NCI-H82 (cell line): ENCODE data around the gene RPL15.
"Not testable (repeated sequence)": the region's sequence is repeated elsewhere in the genome, so short reads cannot be mapped to it uniquely, and the experiment has no call there.

ENCODE experiments used
- DNase-seq: peaks from one replicate; lab custom pipeline; 2025; lab: John Stamatoyannopoulos, UW

The RPL15 gene

GRCh38 chr3:23889950-23890349, 27.0 kb upstream of the RPL15 start:
- DNase-seq = no peak

- no peak for DNase-seq
These were observed 22.5 kb upstream of the RPL15 start for GRCh38 chr3:23894254-23895061.

GRCh38 chr3:23895181-23895580, 21.8 kb upstream of the RPL15 start:
- no peak for DNase-seq

- no peak for DNase-seq
These were observed 16.2 kb upstream of the RPL15 start for GRCh38 chr3:23900744-23901143.

GRCh38 chr3:23904545-23904944, 12.4 kb upstream of the RPL15 start:
- DNase-seq = no peak

- DNase-seq = no peak
These were observed 7.6 kb upstream of the RPL15 start for GRCh38 chr3:23909341-23909740.

GRCh38 chr3:23911397-23911796, 5.5 kb upstream of the RPL15 start:
- no peak for DNase-seq

- not testable (repeated sequence) for DNase-seq
These were observed 4.6 kb upstream of the RPL15 start for GRCh38 chr3:23912335-23912734.

- no peak for DNase-seq
These were observed 3.8 kb upstream of the RPL15 start for GRCh38 chr3:23913182-23913581.

GRCh38 chr3:23913873-23914743, 2.8 kb upstream of the RPL15 start:
- no peak for DNase-seq

GRCh38 chr3:23915537-23916108, 1.3 kb upstream of the RPL15 start:
- DNase-seq = peak; percentile 61

- peak; percentile 36 for DNase-seq
These were observed 613 bp upstream of the RPL15 start for GRCh38 chr3:23916152-23916885.

- DNase-seq = peak; percentile 57
These were observed 859 bp downstream of the RPL15 start for GRCh38 chr3:23917679-23918303.

GRCh38 chr3:23918331-23918730, 1.4 kb downstream of the RPL15 start:
- DNase-seq = not testable (repeated sequence)

- DNase-seq = no peak
These were observed 2.7 kb downstream of the RPL15 start for GRCh38 chr3:23919628-23920027.

- peak; percentile 9 for DNase-seq
These were observed 3.3 kb downstream of the RPL15 start for GRCh38 chr3:23920151-23920655.

- peak; percentile 41 for DNase-seq
These were observed 4.2 kb downstream of the RPL15 start for GRCh38 chr3:23921052-23921511.

GRCh38 chr3:23923786-23924185, 6.9 kb downstream of the RPL15 start:
- peak; percentile 44 for DNase-seq

GRCh38 chr3:23926246-23926645, 9.3 kb downstream of the RPL15 start:
- no peak for DNase-seq

- DNase-seq = no peak
These were observed 9.8 kb downstream of the RPL15 start for GRCh38 chr3:23926736-23927135.

GRCh38 chr3:23928524-23928923, 11.6 kb downstream of the RPL15 start:
- no peak for DNase-seq
